HFFc6 (cell line): ENCODE measurements around the gene CHTF18. TPM values are rescaled to one million over a fixed set of nuclear protein-coding genes. Genes with fewer than 3 reads are reported as not detected.

Experiments
- DNase-seq: peaks from one replicate; pipeline ENCODE4 v3.0.0-alpha.2; 2018
- H3K27ac Mint-ChIP-seq: 2 replicates; pipeline ENCODE4 v1.8.0; 2020; ENCODE audit warnings: mild to moderate bottlenecking, mixed read lengths
- H3K27me3 Mint-ChIP-seq: 2 replicates; pipeline ENCODE4 v1.8.0; 2021; ENCODE audit warnings: mild to moderate bottlenecking, moderate library complexity, mixed read lengths; ENCODE audit not compliant: insufficient read depth
- H3K36me3 Mint-ChIP-seq: 2 replicates; pipeline ENCODE4 v1.8.0; 2021; ENCODE audit warnings: low read depth, mixed read lengths
- H3K4me1 Mint-ChIP-seq: 2 replicates; pipeline ENCODE4 v1.8.0; 2020; ENCODE audit warnings: low read depth, mixed read lengths
- H3K4me3 Mint-ChIP-seq: 2 replicates; pipeline ENCODE4 v1.8.0; 2020; ENCODE audit warnings: mild to moderate bottlenecking, moderate library complexity, mixed read lengths
- H3K9me3 Mint-ChIP-seq: 2 replicates; pipeline ENCODE4 v1.8.0; 2020; ENCODE audit warnings: mild to moderate bottlenecking, mixed read lengths
- CTCF ChIP-seq: fragments of 200-600 bp; sonication (generic); IDR thresholded peaks from 2 replicates; pipeline ENCODE4 v1.5.0; 2021; ENCODE audit warnings: antibody characterized with exemption, mild to moderate bottlenecking
- total RNA-seq, 6 experiments: library from RNA; stranded (reverse); fragmentation: NEBNext Ultra II Directional; extraction: Animal tissue kit (Norgen Biotek cat#: 25700); gene quantifications; 2 replicates in 1 of 6; 3 replicates in 5 of 6; pipeline ENCODE4 v1.2.3, GENCODE V29; 2021

CHTF18 gene
- total RNA-seq, 6 experiments from 2014 or later: 15.2 to 31.7 (median 26.0) TPM

- Mint-ChIP-seq H3K4me3 (no peak overlapping the region), H3K4me1 (peaks cover 6% of the 10 kb centered on the region), H3K9me3 (no peaks in the 10 kb centered on the region; the same call in 1 of the 2 replicates), H3K27me3 (peaks cover 10% of the 10 kb centered on the region), H3K27ac (no peak overlapping the region), H3K36me3 (peaks cover 5% of the 10 kb centered on the region; the same call in 1 of the 2 replicates)
- TF ChIP-seq CTCF: no peak
- DNase-seq: no peak
Observed at GRCh38 chr16:802914-803753, 14.7 kb downstream of the CHTF18 start.

- H3K4me3 Mint-ChIP-seq: no peak overlapping the region
- no peak for DNase-seq
- peaks cover 10% of the 10 kb centered on the region for H3K27me3 Mint-ChIP-seq
- H3K9me3 Mint-ChIP-seq: no peaks in the 10 kb centered on the region; the same call in 1 of the 2 replicates
- H3K4me1 Mint-ChIP-seq: peaks cover 12% of the 10 kb centered on the region
- no peak overlapping the region for H3K27ac Mint-ChIP-seq
- TF ChIP-seq CTCF: no peak
- H3K36me3 Mint-ChIP-seq: peaks cover 5% of the 10 kb centered on the region; the same call in 1 of the 2 replicates
Observed at GRCh38 chr16:803754-804080, 15.3 kb downstream of the CHTF18 start.

- Mint-ChIP-seq H3K9me3 (no peaks in the 10 kb centered on the region; the same call in 1 of the 2 replicates), H3K4me3 (no peak overlapping the region)
Observed at GRCh38 chr16:804193-805048, 16.0 kb downstream of the CHTF18 start.

GRCh38 chr16:805474-805873, 17.1 kb downstream of the CHTF18 start:
- Mint-ChIP-seq H3K36me3 (peaks cover 5% of the 10 kb centered on the region; the same call in 1 of the 2 replicates), H3K27me3 (peaks cover 11% of the 10 kb centered on the region), H3K27ac (no peak overlapping the region), H3K9me3 (no peaks in the 10 kb centered on the region; the same call in 1 of the 2 replicates), H3K4me1 (peaks cover 13% of the 10 kb centered on the region), H3K4me3 (no peak overlapping the region)
- TF ChIP-seq CTCF: no peak
- DNase-seq: no peak

More at GRCh38 chr16:804193-805048, 16.0 kb downstream of the CHTF18 start:
- Mint-ChIP-seq H3K36me3 (peaks cover 5% of the 10 kb centered on the region; the same call in 1 of the 2 replicates), H3K27me3 (peaks cover 10% of the 10 kb centered on the region), H3K4me1 (peaks cover 13% of the 10 kb centered on the region), H3K27ac (no peak overlapping the region)
- peak; percentile 14; the same call in 1 of the 2 replicates for TF ChIP-seq CTCF
- DNase-seq: no peak

- Mint-ChIP-seq H3K4me3 (peak overlapping the region; percentile 95), H3K36me3 (peaks cover 5% of the 10 kb centered on the region; the same call in 1 of the 2 replicates), H3K9me3 (no peaks in the 10 kb centered on the region; the same call in 1 of the 2 replicates), H3K27ac (peak overlapping the region; percentile 75), H3K4me1 (peaks cover 13% of the 10 kb centered on the region), H3K27me3 (peaks cover 3% of the 10 kb centered on the region)
- peak; percentile 90 for DNase-seq
- no peak for TF ChIP-seq CTCF
Observed at GRCh38 chr16:807347-808084, 19.1 kb downstream of the CHTF18 start.
